Tibial nerve (tissue), 4 donors: ENCODE results near the gene CUX1.

Experiments used
- EP300 ChIP-seq, 2 donors: sonication (generic); formaldehyde crosslinking; IDR thresholded peaks; one replicate each; pipeline ENCODE4 v1.6.1; 2017; ENCODE audit warnings: antibody characterized with exemption in 2 of 2, mild to moderate bottlenecking in 1 of 2
- POLR2A ChIP-seq, 2 donors: fragments of 450-650 bp; IDR thresholded peaks; one replicate each; pipeline ENCODE4 v1.6.1; 2017; ENCODE audit warnings: antibody characterized with exemption in 2 of 2, mild to moderate bottlenecking in 2 of 2, moderate library complexity in 2 of 2
- TF ChIP-seq, protein P1 (sequence below), 5 experiments: fragments of 200-600 bp in 3 of 5; fragments of 450-650 bp in 2 of 5; sonication (generic) in 3 of 5; IDR thresholded peaks; one replicate each; pipeline ENCODE4 v1.5.1; 2016 to 2019; ENCODE audit warnings: antibody characterized with exemption in 5 of 5, mild to moderate bottlenecking in 3 of 5, moderate library complexity in 2 of 5

DNA sequence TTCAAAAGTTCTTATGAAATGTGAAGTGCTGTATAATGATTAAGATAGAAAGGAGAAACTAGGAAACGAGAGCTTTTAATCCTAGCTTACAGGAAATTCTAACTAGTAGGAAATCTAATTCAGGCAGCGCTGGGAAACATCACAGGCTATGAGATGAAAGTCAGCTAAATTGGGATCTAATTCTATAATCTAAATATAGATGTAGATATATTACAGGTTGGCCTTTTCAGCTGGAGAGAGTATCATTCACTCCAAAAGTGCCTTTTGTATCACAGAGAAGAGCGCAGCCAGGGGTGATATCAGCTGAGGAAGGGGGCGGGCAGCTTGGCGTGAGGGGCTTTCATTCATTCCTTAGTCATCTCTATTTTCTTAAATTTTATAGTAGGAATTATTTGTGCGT lies 157.0 kb downstream of the CUX1 start:
- no peak for TF ChIP-seq POLR2A (IDR thresholded peaks at IDR 0.05)
- TF ChIP-seq, protein P1, sequence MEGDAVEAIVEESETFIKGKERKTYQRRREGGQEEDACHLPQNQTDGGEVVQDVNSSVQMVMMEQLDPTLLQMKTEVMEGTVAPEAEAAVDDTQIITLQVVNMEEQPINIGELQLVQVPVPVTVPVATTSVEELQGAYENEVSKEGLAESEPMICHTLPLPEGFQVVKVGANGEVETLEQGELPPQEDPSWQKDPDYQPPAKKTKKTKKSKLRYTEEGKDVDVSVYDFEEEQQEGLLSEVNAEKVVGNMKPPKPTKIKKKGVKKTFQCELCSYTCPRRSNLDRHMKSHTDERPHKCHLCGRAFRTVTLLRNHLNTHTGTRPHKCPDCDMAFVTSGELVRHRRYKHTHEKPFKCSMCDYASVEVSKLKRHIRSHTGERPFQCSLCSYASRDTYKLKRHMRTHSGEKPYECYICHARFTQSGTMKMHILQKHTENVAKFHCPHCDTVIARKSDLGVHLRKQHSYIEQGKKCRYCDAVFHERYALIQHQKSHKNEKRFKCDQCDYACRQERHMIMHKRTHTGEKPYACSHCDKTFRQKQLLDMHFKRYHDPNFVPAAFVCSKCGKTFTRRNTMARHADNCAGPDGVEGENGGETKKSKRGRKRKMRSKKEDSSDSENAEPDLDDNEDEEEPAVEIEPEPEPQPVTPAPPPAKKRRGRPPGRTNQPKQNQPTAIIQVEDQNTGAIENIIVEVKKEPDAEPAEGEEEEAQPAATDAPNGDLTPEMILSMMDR (IDR thresholded peaks at IDR 0.05), result no peak
- no peak for TF ChIP-seq EP300 (IDR thresholded peaks at IDR 0.05)
